Cardiac muscle cell (in vitro differentiated cells and primary cell): ENCODE data around the gene GRWD1. TPM values are rescaled to one million over a fixed set of nuclear protein-coding genes. Genes with fewer than 3 reads are reported as not detected.
A peak's percentile ranks its signal among the peaks of the same experiment; 100 is the strongest.

Source experiments
- DNase-seq, 2 donors: peaks; one replicate each; pipeline versions ENCODE4 v3.0.0 to v3.0.0-alpha.2; 2010 to 2017; ENCODE audit warnings: low read depth in 1 of 2, low spot score in 1 of 2
- H3K27ac ChIP-seq: fragments of 200-600 bp; sonication (generic); 2 replicates; pipeline ENCODE4 v1.5.1; 2016
- H3K27me3 ChIP-seq: fragments of 200-600 bp; sonication (generic); 2 replicates; pipeline ENCODE4 v1.6.0; 2016; ENCODE audit warnings: control low read depth
- H3K36me3 ChIP-seq: fragments of 200-600 bp; sonication (generic); 2 replicates; pipeline ENCODE4 v1.5.1; 2016; ENCODE audit warnings: control low read depth
- H3K4me1 ChIP-seq: fragments of 200-600 bp; sonication (generic); 2 replicates; pipeline ENCODE4 v1.8.1; 2017; ENCODE audit warnings: low read depth, mild to moderate bottlenecking, mixed run types
- H3K4me3 ChIP-seq: fragments of 200-600 bp; sonication (generic); 2 replicates; pipeline ENCODE4 v1.5.1; 2016; ENCODE audit warnings: mild to moderate bottlenecking
- H3K9me3 ChIP-seq: fragments of 200-600 bp; sonication (generic); 2 replicates; pipeline ENCODE4 v1.5.1; 2017; ENCODE audit warnings: low read depth, mild to moderate bottlenecking, control low read depth
- CTCF ChIP-seq: IDR thresholded peaks from 2 replicates; pipeline ENCODE4 v1.5.1; 2012; ENCODE audit warnings: low read depth, mild to moderate bottlenecking, low read length
- polyA plus RNA-seq: library from polyadenylated mRNA; unstranded; fragments of >200 nt; fragmentation: Nextera tagmentation; extraction: Ambion mirVana; gene quantifications from 2 replicates; pipeline ENCODE4 v1.2.1, GENCODE V29; 2016
- total RNA-seq: library from RNA; depleted of rRNA; stranded (reverse); fragments of >200 nt; gene quantifications from 2 replicates; pipeline ENCODE4 v1.2.3, GENCODE V29; 2016

Gene GRWD1
- total and polyA plus RNA-seq, 2 experiments from 2014 or later = 24.2 to 38.6 TPM

- DNase-seq = no peak
- no peaks in the 10 kb centered on the region for H3K27me3 ChIP-seq
Observed at GRCh38 chr19:48495396-48495795, 49.6 kb downstream of the GRWD1 start.

GRCh38 chr19:48496959-48497727 is 51.4 kb downstream of the GRWD1 start:
- no peaks in the 10 kb centered on the region for H3K27me3 ChIP-seq
- TF ChIP-seq CTCF = no peak
- H3K4me1 ChIP-seq = no peaks in the 10 kb centered on the region
- no peak overlapping the region for H3K4me3 ChIP-seq
- H3K9me3 ChIP-seq = no peaks in the 10 kb centered on the region
- no peak for DNase-seq
- H3K27ac ChIP-seq = no peak overlapping the region
- H3K36me3 ChIP-seq = no peaks in the 10 kb centered on the region

More at GRCh38 chr19:48495396-48495795, 49.6 kb downstream of the GRWD1 start:
- Histone ChIP-seq H3K27ac (peak overlapping the region; percentile 23), H3K4me1 (no peaks in the 10 kb centered on the region), H3K9me3 (no peaks in the 10 kb centered on the region), H3K36me3 (no peaks in the 10 kb centered on the region), H3K4me3 (no peak overlapping the region)
- no peak for TF ChIP-seq CTCF

- H3K9me3 ChIP-seq = no peaks in the 10 kb centered on the region
- no peak overlapping the region for H3K4me3 ChIP-seq
- DNase-seq = no peak
- no peak overlapping the region for H3K27ac ChIP-seq
- H3K4me1 ChIP-seq = no peaks in the 10 kb centered on the region
- no peaks in the 10 kb centered on the region for H3K36me3 ChIP-seq
- H3K27me3 ChIP-seq = no peaks in the 10 kb centered on the region
- TF ChIP-seq CTCF = no peak
Observed at GRCh38 chr19:48497728-48498594, 52.2 kb downstream of the GRWD1 start.

GRCh38 chr19:48498595-48499311 is 53.0 kb downstream of the GRWD1 start:
- no peak for TF ChIP-seq CTCF
- H3K27ac ChIP-seq = no peak overlapping the region
- H3K4me3 ChIP-seq = no peak overlapping the region
- DNase-seq = no peak
- no peaks in the 10 kb centered on the region for H3K9me3 ChIP-seq
- H3K27me3 ChIP-seq = no peaks in the 10 kb centered on the region
- no peaks in the 10 kb centered on the region for H3K4me1 ChIP-seq
- no peaks in the 10 kb centered on the region for H3K36me3 ChIP-seq

- H3K27me3 ChIP-seq = no peaks in the 10 kb centered on the region
- no peak overlapping the region for H3K27ac ChIP-seq
- H3K4me3 ChIP-seq = no peak overlapping the region
- no peak for TF ChIP-seq CTCF
- no peak for DNase-seq
- no peaks in the 10 kb centered on the region for H3K36me3 ChIP-seq
- no peaks in the 10 kb centered on the region for H3K4me1 ChIP-seq
- no peaks in the 10 kb centered on the region for H3K9me3 ChIP-seq
Observed at GRCh38 chr19:48499316-48500090, 53.7 kb downstream of the GRWD1 start.
